HG02588 (cell line): ENCODE measurements around the gene FAM227B.
"Not testable (repeated sequence)": the region's sequence is repeated elsewhere in the genome, so short reads cannot be mapped to it uniquely, and the experiment has no call there.

Experiments
- ATAC-seq: cut with Tn5 transposase; IDR thresholded peaks from one replicate; pipeline ENCODE4 v1.9.1; 2021; ENCODE audit warnings: mild to moderate bottlenecking, moderate library complexity; ENCODE audit not compliant: unreplicated experiment

Gene FAM227B

GRCh38 chr15:49612240-49612639 is 8.4 kb downstream of the FAM227B start:
- ATAC-seq = not testable (repeated sequence)

GRCh38 chr15:49610157-49610918 is 10.3 kb downstream of the FAM227B start:
- ATAC-seq = no peak

DNA sequence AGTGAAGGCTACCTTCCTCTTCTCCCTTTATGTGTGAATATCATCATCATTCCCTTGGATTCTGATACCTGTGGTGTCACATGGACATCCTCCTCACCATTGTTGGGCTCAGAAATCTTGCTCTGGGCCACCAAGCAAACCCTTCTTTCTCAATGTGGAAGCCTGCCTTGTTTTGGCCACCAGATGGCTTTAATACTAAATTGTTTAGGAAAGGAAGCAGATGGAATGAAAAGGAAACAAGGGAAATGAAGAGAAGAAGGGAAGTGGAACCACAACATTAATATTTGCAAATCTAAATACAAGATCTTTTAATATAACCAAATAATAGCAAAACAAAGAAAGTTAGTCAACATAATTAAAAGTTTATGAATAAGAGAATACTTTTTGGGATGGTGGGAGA is 14.0 kb downstream of the FAM227B start:
- no peak for ATAC-seq

DNA sequence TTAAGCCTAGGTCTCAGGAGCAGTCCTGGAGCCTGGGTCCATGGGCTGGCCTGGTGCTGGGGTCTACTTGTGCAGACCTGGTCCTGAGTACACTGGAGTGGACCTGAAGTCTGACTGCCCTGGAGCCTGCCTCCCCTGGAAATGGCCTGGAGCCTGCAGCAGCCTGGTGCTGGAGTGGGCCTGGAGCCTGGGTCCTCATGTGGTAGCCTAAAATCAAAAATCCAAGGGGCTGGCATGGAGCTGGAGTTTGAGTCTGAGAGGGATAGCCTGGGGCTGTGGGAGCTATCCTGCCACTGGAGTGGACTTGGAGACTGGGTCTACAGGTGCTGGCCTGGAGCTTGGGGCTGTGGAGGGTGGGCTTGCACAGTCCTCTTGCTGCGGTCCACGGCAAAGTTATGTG is 15.0 kb downstream of the FAM227B start:
- ATAC-seq = no peak

GRCh38 chr15:49604625-49605409 is 15.8 kb downstream of the FAM227B start:
- ATAC-seq = no peak

DNA sequence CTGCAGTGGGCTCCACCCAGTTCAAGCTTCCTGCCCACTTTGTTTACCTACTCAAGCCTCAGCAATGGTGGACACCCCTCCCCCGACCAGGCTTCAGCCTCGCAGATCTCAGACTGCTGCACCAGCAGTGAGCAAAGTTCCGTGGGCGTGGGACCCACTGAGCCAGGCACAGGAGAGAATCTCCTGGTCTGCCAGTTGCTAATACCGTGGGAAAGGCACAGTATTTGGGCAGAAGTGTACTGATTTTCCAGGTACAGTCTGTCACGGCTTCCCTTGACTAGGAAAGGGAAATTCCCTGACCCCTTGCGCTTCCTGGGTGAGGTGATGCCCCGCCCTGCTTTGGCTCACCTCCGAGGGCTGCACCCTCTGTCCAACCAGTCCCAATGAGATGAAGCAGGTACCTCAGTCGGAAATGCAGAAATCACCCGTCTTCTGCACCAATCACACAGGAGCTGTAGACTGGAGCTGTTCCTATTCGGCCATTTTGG is 27.7 kb downstream of the FAM227B start:
- ATAC-seq = not testable (repeated sequence)

GRCh38 chr15:49589030-49589429 is 31.6 kb downstream of the FAM227B start:
- peak; percentile 60 for ATAC-seq

- ATAC-seq = no peak
Observed at GRCh38 chr15:49573421-49573820, 47.2 kb downstream of the FAM227B start.

DNA sequence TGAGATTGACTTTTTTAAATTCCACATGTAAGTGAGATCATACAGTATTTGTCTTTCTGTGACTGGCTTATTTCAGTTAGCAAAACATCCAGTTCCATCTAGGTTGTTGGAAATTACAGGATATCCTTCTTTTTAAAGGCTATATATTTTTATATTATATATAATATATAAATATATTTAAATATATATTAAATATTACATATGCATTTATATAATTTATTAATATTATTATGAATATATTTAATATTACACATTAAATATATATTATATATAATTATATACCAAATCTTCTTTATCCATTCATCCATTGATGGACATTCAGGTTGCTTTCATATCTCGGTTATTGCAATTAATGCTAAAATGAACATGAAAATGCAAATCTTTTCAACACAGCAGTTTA is 49.9 kb downstream of the FAM227B start:
- no peak for ATAC-seq

- no peak for ATAC-seq
Observed at GRCh38 chr15:49570174-49570573, 50.4 kb downstream of the FAM227B start.

DNA sequence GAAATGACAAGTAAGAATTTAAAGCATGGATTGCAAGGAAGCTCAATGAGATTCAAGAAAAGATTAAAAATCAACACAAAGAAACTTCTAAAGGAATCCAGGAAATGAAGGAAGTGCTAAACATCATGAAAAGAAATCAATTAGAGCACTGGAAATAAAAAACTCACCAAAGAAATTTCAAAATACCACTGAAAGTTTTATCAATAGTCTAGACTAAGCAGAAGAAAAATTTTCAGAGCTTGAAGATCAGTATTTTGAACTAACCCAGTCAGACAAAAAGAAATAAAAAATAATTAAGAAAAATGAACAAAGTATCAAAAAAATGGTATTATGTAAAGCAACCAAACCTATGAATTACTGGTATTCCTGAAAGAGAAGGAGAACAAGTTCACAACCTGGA is 60.6 kb downstream of the FAM227B start:
- ATAC-seq = no peak

GRCh38 chr15:49558929-49559328 is 61.7 kb downstream of the FAM227B start:
- no peak for ATAC-seq

GRCh38 chr15:49556437-49556836 is 64.2 kb downstream of the FAM227B start:
- no peak for ATAC-seq

DNA sequence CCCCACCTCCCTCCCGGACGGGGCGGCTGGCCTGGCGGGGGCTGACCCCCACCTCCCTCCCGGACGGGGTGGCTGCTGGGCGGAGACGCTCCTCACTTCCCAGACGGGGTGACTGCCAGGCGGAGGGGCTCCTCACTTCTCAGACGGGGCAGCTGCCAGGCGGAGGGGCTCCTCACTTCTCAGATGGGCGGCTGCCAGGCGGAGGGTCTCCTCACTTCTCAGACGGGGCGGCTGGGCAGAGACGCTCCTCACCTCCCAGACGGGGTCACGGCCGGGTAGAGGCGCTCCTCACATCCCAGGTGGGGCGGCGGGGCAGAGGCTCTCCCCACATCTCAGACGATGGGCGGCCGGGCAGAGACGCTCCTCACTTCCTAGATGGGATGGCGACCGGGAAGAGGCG is 70.3 kb downstream of the FAM227B start:
- not testable (repeated sequence) for ATAC-seq

DNA sequence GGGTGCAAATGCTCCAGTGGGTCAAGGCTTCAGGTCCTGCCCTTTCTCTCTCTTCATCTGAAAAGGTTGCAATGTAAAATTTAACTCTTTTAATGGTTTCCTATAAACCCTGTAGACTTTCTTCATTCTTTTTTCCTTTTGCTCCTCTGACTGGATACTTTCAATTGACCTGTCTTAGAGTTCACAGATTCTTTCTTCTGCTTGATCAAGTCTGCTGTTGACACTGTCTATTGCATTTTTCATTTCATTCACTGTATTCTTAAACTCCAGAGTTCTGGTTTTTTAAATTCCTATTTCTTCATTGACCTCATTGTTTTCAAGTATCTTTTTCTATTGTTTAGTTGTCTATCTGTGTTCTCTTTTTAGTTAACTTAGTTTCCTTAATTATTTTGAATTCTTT is 82.1 kb downstream of the FAM227B start:
- ATAC-seq = no peak

DNA sequence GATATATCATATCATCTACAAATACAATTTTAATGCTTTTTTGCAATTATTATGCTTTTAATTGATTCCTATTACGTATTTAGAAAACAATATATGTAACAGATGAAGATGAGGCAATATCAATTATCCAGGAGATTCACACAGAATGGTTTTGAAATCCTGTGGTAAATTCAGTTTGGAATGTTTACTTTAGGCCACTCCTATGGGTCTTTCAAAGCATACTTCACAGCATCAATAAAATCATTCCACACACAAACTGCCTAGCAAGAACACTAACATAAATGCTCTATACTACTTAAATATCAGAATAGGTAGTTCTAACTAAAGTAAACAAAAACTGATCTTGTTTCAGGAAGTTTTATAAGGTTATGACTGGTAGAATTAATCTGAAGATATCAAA is 90.5 kb downstream of the FAM227B start:
- ATAC-seq = no peak

GRCh38 chr15:49528289-49528688 is 92.3 kb downstream of the FAM227B start:
- ATAC-seq = no peak

GRCh38 chr15:49521802-49522201 is 98.8 kb downstream of the FAM227B start:
- ATAC-seq = no peak

GRCh38 chr15:49512739-49513138 is 107.9 kb downstream of the FAM227B start:
- not testable (repeated sequence) for ATAC-seq

- no peak for ATAC-seq
Observed at GRCh38 chr15:49507261-49507660, 113.4 kb downstream of the FAM227B start.

DNA sequence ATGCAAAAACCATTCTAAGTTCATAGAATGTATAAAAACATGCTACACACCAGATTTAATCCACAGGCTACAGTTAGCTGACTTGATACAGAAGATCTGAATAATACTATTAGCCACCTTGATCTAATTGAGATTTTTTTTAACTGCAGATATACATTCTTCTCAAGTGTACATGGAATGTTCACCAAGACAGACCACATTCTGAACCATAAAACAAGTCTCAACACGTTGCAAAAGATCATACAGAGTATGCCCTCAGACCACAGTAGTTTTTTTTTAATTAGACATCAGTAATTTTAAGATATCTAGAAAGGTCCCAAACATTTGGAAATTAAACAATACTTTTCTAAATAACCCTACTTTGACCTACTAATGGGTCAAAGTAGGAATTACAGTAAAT is 114.3 kb downstream of the FAM227B start:
- no peak for ATAC-seq

DNA sequence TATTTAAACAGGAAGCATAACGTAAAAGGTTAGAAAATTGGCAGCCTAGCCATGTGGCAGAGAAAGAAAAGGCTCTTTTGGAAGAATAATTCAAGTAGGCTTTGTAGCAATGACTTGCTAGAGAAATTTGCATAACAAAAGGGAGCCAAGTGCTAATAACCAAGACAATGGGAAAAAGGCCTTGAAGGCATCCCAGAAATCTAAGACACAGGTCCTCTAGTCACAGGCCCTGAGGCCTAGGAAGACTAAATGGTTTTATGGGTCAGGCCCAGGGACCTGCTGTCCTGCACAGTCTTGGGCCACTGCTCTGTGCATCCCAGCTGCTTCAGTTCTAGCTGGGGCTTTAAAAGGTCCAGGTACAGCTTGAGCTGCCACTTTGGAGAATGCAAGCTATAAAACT is 119.0 kb downstream of the FAM227B start:
- ATAC-seq = no peak
